GM13977 (cell line): ENCODE measurements around the gene CCDC93.
"Not testable (repeated sequence)": the region's sequence is repeated elsewhere in the genome, so short reads cannot be mapped to it uniquely, and the experiment has no call there.

Experiments used
- DNase-seq: peaks from one replicate; pipeline ENCODE4 v3.0.0; 2012; ENCODE audit warnings: low spot score
- in situ Hi-C: fragments of 300-500 bp; cut with MboI; formaldehyde crosslinking; loops from one replicate; pipeline ENCODE4 v1.12.0; 2022; ENCODE audit warnings: low sequenced_read_pairs, low pct_unique_long_range_greater_than_20kb, mixed read lengths, inconsistent platforms; ENCODE audit not compliant: unreplicated experiment
- TF ChIP-seq, protein P1 (sequence below): IDR thresholded peaks from 2 replicates; pipeline ENCODE4 v1.5.1; 2012; ENCODE audit warnings: mild to moderate bottlenecking, control low read depth; ENCODE audit not compliant: insufficient read depth; ENCODE audit errors: extremely low read depth, missing control alignments

The CCDC93 gene

DNA sequence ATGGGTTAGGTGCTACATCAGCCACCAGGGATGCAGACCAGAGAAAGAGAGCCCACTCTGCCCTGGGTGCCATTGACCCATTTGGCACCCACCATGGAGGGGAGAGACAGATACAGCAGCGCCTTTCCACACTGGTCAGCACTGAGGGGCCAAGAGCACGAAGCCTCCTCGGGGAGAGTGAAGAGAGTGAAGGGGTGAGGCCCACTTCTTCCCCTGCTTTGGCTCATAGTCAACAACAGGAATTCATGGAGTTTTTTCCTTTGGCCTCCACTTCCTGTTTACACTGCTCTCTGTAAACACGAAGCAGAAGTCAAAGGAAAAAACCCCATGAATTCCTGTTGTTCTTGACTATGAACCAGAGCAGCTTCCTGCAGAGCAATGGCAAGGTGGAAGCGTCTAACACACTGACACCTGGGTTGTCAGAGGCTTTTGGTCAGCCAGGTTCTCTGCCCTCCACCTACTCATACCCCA lies 80.0 kb downstream of the CCDC93 start:
- no peak for DNase-seq
- in situ Hi-C loops, result no loop called here
- TF ChIP-seq, protein P1, sequence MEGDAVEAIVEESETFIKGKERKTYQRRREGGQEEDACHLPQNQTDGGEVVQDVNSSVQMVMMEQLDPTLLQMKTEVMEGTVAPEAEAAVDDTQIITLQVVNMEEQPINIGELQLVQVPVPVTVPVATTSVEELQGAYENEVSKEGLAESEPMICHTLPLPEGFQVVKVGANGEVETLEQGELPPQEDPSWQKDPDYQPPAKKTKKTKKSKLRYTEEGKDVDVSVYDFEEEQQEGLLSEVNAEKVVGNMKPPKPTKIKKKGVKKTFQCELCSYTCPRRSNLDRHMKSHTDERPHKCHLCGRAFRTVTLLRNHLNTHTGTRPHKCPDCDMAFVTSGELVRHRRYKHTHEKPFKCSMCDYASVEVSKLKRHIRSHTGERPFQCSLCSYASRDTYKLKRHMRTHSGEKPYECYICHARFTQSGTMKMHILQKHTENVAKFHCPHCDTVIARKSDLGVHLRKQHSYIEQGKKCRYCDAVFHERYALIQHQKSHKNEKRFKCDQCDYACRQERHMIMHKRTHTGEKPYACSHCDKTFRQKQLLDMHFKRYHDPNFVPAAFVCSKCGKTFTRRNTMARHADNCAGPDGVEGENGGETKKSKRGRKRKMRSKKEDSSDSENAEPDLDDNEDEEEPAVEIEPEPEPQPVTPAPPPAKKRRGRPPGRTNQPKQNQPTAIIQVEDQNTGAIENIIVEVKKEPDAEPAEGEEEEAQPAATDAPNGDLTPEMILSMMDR, result no peak

DNA sequence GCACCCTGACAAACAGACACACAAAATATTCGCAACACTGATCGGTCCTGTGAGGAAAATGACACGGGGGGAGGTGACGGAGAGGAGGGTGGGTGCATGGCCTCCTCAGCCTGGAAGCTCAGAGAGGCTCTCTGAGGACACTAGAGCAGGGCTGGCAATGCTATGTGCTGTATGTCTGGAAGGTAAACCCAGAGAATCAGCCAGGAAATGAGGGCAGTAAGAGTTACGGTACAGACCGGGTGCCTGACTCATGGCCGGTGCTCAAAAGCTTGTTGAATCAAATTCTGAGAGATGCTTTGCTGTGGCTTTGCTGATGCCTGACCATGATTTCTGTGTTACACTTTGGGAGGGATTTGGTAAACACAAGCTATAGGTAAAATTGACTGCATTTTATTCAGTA lies 81.9 kb downstream of the CCDC93 start:
- in situ Hi-C loops, result no loop called here
- TF ChIP-seq, protein P1, result no peak
- no peak for DNase-seq

DNA sequence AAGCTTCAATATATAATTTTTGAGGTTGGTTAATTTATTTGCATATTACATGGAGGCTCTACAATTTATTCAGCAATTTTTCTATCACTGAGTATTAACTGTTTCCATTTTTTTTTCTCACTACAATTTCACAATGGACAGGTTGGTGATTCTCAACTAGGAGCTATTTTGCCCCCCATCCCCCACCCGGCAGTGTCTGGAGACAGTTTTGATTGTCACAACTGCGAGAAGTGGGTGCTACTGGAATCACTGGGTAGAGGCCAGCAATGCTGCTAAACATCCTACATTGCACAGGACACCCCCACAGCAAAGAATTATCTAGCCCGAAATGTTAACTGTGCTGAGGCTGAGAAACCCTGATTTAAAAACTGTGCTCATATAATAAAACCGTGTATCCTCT lies 82.6 kb downstream of the CCDC93 start:
- TF ChIP-seq, protein P1, result no peak
- no peak for DNase-seq
- in situ Hi-C loops, result no loop called here

DNA sequence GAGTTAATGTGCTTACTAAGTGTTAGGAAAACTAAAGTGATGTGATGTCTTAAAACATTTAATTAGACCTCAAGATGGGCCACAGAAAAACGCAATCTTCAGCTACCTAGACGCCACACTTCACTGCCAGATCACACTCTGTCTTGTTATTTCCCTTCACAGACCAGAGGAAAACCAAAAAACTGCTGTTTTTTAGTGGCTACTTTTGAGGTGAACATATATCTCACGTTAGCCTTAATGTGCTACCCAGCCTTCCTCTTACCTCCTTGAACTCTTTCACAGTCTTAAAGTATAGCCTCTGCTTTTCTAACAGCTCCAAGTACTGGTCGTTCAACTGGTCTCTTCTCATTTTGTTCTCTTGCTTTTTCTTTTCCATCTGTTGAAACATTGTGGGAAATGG lies 83.1 kb downstream of the CCDC93 start:
- in situ Hi-C loops, result no loop called here
- DNase-seq, result no peak
- TF ChIP-seq, protein P1, result no peak

DNA sequence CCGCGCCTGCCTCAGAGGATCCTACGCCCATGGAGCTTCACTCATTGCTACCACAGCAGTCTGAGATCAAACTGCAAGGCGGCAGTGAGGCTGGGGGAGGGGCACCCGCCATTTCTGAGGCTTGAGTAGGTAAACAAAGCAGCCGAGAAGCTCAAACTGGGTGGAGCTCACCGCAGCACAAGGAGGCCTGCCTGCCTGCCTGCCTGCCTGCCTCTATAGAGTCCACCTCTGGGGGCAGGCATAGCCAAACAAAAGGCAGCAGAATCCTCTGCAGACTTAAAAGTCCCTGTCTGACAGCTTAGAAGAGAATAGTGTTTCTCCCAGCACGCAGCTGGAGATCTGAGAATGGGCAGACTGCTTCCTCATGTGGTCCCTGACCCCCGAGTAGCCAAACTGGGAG lies 90.4 kb downstream of the CCDC93 start:
- DNase-seq, in situ Hi-C loops: not testable (repeated sequence)

DNA sequence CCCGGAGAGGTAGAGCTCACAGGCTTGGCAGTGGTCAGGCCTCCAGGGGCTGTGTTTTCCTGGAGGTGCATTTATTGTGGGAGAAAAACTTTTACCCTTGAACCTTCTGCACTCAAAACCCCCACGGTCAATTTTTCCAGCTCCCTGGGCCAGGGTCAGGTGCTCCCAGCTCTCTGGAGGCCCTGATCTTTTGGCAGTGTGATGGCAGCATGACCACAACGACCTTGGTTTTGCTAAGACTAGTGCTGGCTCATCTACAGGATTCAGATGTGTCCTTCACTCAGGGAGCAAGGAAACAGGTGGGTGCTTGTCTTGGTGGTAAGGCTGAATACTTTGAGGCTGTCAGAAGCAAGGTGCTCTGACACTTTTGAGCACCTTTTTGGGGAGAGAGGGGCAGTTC lies 92.3 kb downstream of the CCDC93 start:
- in situ Hi-C loops, result no loop called here
- TF ChIP-seq, protein P1, result no peak
- DNase-seq, result no peak

DNA sequence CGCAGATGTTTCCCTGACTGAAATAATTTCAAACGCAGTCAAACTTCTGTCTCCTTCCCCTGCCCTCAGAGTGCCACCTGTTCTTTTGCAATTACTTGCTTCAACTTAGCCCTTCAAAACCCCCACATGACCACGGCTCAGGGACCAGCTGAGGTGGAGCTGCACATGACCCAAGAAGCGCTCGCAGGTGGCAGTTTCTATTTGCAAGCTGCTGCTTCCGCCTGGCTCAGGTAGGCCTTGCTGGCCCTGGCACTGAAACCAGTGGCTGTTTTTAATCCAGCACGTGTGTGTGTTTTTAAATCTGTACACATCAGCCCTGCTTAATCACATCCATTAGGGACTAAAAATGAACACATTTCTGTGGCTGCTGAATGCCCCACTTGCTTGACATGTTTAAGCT lies 95.3 kb downstream of the CCDC93 start:
- TF ChIP-seq, protein P1, result no peak
- in situ Hi-C loops, result no loop called here
- DNase-seq, result no peak
